ENCODE data around the gene GABRB3. TPM values are rescaled to one million over a fixed set of nuclear protein-coding genes. Genes with fewer than 3 reads are reported as not detected.

GABRB3 gene
- total RNA-seq, 1 donor, result 0.81 TPM

GRCh38 chr15:26639966-26640365 lies 132.9 kb downstream of the GABRB3 start:
- H3K4me3 ChIP-seq (ENCODE audit: low read depth, low read length), result no peak overlapping the region
- no peak for TF ChIP-seq CTCF (IDR thresholded peaks at IDR 0.05; ENCODE audit: insufficient read depth, low read length)
- DNase-seq (ENCODE audit: low read depth), result no peak

- TF ChIP-seq CTCF (IDR thresholded peaks at IDR 0.05; ENCODE audit: insufficient read depth, low read length), result no peak
Observed at GRCh38 chr15:26635614-26636013, 137.3 kb downstream of the GABRB3 start.

GRCh38 chr15:26635105-26635504 lies 137.8 kb downstream of the GABRB3 start:
- no peak overlapping the region for H3K4me3 ChIP-seq (ENCODE audit: low read depth, low read length)
- no peak for DNase-seq (ENCODE audit: low read depth)
- no peak for TF ChIP-seq CTCF (IDR thresholded peaks at IDR 0.05; ENCODE audit: insufficient read depth, low read length)

More at GRCh38 chr15:26635614-26636013, 137.3 kb downstream of the GABRB3 start:
- no peak for DNase-seq (ENCODE audit: low read depth)
- H3K4me3 ChIP-seq (ENCODE audit: low read depth, low read length), result no peak overlapping the region

GRCh38 chr15:26634319-26634718 lies 138.5 kb downstream of the GABRB3 start:
- no peak for DNase-seq (ENCODE audit: low read depth)
- no peak overlapping the region for H3K4me3 ChIP-seq (ENCODE audit: low read depth, low read length)
- TF ChIP-seq CTCF (IDR thresholded peaks at IDR 0.05; ENCODE audit: insufficient read depth, low read length), result no peak

- no peak overlapping the region for H3K4me3 ChIP-seq (ENCODE audit: low read depth, low read length)
- TF ChIP-seq CTCF (IDR thresholded peaks at IDR 0.05; ENCODE audit: insufficient read depth, low read length), result no peak
- DNase-seq (ENCODE audit: low read depth), result no peak
Observed at GRCh38 chr15:26632500-26632899, 140.4 kb downstream of the GABRB3 start.

- DNase-seq (ENCODE audit: low read depth), result no peak
- TF ChIP-seq CTCF (IDR thresholded peaks at IDR 0.05; ENCODE audit: insufficient read depth, low read length), result no peak
- no peak overlapping the region for H3K4me3 ChIP-seq (ENCODE audit: low read depth, low read length)
Observed at GRCh38 chr15:26631894-26632293, 141.0 kb downstream of the GABRB3 start.

- no peak for TF ChIP-seq CTCF (IDR thresholded peaks at IDR 0.05; ENCODE audit: insufficient read depth, low read length)
- no peak overlapping the region for H3K4me3 ChIP-seq (ENCODE audit: low read depth, low read length)
- DNase-seq (ENCODE audit: low read depth), result no peak
Observed at GRCh38 chr15:26630857-26631256, 142.0 kb downstream of the GABRB3 start.
